Medulla oblongata (tissue), 1 donor: ENCODE results near the gene CHAT.

Experiments used
- DNase-seq: peaks from one replicate; pipeline ENCODE4 v3.0.0-alpha.2; 2015; ENCODE audit errors: extremely low spot score

The CHAT gene

GRCh38 chr10:49597426-49598163 is 16.2 kb upstream of the CHAT start:
- DNase-seq = no peak

- no peak for DNase-seq
Observed at GRCh38 chr10:49598164-49598856, 15.5 kb upstream of the CHAT start.

- no peak for DNase-seq
Observed at GRCh38 chr10:49598986-49599385, 14.9 kb upstream of the CHAT start.

- no peak for DNase-seq
Observed at GRCh38 chr10:49599546-49599945, 14.3 kb upstream of the CHAT start.

- DNase-seq = no peak
Observed at GRCh38 chr10:49600046-49600445, 13.8 kb upstream of the CHAT start.

DNA sequence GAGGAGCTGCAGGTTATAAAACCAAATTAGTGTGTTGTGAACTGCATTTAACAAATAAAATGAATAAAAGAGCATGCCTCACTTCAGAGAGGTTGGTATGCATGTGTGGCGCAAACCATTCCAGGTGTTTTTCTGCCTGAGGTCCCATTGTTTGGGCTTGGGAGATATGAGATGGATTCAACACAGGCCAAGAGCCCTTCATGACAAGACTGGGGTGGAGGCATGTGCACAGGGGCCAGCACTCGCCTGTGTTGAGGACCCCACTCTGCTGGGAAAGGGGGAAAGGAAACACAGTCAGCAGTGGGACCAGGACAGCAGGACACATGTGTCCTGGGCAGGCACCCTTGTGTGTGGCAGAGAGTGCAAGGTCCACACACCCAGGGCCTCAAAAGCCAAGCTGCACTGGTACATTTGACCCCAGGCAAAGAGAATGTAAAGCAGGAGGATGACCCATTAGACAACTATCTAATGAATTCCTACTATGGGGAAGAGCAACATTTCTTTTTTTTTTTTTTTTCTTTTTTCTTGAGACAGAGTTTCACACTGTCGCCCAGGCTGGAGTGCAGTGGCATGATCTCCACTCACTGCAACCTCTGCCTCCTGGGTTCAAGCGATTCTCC is 12.9 kb upstream of the CHAT start:
- DNase-seq = no peak

- no peak for DNase-seq
Observed at GRCh38 chr10:49601857-49602256, 12.0 kb upstream of the CHAT start.

DNA sequence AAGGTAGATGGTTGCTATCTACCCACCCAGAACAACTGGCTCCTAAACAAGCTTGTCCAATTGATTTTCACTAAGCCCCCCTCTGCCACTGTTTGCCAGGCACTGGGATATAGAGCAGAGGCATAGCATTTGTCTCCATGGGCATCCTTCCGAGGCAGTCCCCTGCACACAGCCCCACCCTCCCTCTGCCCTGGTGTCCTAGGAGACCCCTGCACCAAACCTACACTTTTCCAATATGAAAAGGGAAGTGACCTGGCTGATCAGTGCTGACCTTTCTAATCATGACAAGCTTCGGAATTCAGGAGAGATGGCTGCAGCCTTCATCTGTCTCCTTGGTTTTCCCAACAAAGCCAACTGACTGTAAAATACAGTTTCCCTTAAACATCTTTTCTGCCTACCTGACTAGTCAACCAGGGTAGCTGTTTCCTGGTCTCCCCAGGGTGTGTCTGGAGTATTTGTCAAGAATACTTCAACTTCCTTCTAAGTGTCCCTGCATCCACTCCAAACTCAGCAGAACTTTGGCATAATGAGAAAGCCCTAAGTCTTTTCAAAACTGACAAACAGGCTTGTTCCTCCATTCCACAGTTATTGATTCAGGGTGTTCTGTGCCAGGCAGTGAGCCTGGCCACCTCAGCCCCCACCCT is 11.3 kb upstream of the CHAT start:
- DNase-seq = no peak

DNA sequence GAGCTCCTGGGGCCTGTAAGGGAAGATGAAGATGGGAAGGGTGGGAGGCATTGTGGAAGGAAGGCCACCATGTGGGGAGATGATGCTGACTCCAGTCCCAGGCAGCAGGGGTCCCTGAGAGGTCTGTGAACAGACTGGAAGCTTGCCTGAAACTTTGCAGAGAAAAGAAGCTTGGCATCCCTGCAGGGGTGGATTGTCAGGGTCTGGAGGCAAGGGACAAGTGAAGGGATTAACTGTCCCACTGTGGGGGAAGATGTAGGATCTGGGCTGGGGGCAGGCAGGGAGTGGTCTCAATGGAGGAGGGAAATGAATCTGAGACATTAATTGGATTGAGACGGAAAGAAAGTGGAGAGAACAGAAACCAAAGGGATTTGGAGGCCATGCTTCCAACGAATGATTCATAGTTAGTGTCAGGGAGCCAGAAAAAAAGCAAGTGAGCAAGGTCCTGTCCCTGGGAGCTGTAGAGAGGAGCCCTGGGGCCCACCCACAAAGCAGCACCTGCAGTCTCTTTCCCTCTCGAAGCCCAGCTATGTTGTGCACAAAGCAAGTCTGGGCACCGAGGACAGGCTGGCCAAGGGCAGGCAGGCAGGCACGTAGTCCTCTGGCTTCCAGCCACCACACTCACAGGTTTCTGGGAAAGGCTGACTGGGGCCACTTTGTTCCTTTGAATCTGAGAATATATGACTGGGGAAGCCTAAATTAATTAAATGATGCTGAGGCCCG is 8.5 kb upstream of the CHAT start:
- DNase-seq = no peak

GRCh38 chr10:49605939-49606509 is 7.8 kb upstream of the CHAT start:
- DNase-seq = no peak

- DNase-seq = peak; percentile 43
Observed at GRCh38 chr10:49606981-49607535, 6.8 kb upstream of the CHAT start.

GRCh38 chr10:49608166-49609005 is 5.5 kb upstream of the CHAT start:
- DNase-seq = no peak

DNA sequence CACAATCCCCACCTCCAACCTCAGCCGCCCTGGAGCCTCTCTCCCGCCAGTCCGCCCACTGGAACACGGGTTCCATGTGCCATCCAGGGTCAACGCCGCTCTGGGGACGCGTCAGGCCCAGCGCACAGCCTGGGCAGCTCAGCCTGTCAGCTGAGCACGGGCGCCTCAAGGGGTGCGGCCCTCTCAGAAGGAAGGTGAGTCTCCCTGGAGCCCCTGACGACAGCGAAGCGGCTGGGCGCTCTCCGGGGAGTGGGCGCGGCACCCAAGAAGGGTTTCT is 4.9 kb upstream of the CHAT start:
- DNase-seq = no peak

DNA sequence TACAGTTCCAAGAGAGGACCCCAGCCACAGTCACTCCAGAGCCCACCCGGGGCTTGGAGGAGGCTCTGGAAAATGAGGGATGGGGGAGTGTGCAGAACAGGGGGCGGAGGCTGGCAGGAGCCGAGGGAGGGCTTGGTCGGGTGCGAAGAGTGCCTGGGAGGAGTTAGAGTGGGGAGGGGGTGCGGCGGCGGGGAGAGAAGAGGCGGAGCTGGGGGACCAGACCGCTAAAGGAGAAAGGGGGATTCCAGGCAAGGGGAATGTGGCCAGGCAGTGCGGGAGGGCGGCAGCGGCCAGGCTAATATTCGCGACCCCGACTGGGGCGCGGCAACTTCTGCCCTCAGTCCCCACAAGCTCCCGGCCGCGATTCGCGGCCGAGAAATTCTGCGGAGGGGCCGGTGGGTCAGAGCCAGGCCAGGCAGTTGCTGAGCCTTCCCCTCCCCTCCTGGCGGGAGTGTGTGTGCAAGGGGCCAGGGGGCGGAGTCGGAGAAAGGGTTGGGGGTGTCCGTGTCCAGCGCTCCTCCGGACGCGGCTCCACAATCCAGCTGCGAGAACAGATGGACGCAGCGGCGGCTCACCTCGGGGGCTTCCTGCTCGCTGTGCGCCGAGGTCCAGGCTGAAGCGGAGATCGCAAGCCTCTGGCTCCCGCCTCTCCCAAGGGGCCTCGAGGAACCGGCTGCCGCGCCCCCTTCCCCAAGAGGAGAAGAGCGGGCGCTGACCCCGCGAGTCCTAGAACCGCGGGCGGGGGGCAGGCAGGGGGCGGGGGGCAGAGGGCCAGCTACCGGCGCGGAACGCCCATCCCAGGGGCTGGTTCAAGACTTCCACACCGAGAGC is 4.3 kb upstream of the CHAT start:
- DNase-seq = no peak

DNA sequence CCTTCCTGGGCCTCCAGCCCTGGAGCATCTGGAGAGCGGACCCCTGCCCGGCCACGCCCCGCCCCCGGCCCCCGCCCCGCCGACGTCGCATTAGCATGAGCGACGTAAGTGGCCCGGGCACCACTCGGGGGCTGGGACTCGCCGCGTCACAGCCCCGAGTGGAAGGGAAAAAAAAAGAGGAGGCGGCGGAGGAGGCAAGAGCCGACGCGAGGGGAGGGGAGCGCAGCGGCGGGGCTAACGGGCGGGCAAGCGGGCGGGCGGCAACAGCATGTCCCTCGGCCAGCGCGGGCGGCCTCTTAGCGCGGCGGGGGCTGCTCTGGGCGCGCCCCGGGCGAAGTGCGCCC is 3.8 kb upstream of the CHAT start, which contains the start of gene SLC18A3:
TSS of gene SLC18A3 (plus strand) at position 197 of the 344 bp plus-strand sequence. CDS start 431 bp downstream, outside the sequence.
- DNase-seq = no peak

- no peak for DNase-seq
Observed at GRCh38 chr10:49610458-49611165, 3.2 kb upstream of the CHAT start.

DNA sequence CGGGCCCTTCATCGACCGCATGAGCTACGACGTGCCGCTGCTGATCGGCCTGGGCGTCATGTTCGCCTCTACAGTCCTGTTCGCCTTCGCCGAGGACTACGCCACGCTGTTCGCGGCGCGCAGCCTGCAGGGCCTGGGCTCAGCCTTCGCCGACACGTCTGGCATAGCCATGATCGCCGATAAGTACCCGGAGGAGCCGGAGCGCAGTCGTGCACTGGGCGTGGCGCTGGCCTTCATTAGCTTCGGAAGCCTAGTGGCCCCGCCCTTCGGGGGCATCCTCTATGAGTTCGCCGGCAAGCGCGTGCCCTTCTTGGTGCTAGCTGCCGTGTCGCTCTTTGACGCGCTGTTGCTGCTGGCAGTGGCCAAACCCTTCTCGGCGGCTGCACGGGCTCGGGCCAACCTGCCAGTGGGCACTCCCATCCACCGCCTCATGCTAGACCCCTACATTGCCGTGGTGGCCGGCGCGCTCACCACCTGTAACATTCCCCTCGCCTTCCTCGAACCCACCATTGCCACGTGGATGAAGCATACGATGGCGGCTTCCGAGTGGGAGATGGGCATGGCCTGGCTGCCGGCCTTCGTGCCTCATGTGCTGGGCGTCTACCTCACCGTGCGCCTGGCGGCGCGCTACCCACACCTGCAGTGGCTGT is 2.5 kb upstream of the CHAT start:
- no peak for DNase-seq

- DNase-seq = no peak
Observed at GRCh38 chr10:49611816-49612512, 1.9 kb upstream of the CHAT start.
